Ramos (cell line): ENCODE results near the gene PFN4.
"Not testable (repeated sequence)": the region's sequence is repeated elsewhere in the genome, so short reads cannot be mapped to it uniquely, and the experiment has no call there.

Experiments used
- in situ Hi-C: fragments of 300-500 bp; cut with MboI; formaldehyde crosslinking; loops from one replicate; pipeline ENCODE4 v1.14.3; 2022; ENCODE audit warnings: low sequenced_read_pairs; ENCODE audit not compliant: unreplicated experiment

Gene PFN4, protein sequence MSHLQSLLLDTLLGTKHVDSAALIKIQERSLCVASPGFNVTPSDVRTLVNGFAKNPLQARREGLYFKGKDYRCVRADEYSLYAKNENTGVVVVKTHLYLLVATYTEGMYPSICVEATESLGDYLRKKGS

GRCh38 chr2:24123195-24123921, at the start of gene PFN4, which contains the start of gene FAM228B:
Gene PFN4, minus strand, starts transcription at chr2:24123334. Its CDS starts 799 bp downstream, at chr2:24122535.
Gene FAM228B, plus strand, starts transcription at chr2:24123469. Its CDS starts 893 bp downstream, at chr2:24124362.
- in situ Hi-C loops = no loop called here

DNA sequence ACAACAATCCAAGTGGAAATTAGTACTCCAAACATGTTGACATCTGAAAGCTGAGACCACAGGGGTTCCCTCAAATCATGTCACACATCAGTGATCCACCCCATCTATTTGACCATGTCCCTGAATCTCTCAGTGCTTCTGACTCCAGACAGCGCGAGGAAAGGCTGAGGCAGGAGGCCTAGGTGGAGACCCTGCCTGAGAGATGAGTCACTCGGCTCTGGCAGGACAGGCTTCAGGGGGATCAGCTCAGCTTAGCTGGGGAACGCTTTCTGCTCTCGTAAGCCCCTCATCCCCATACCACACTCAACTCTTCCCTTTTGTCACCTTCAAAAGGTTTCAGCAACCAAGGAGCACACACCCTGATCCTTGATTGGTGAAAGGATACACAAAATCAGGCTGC, 45.9 kb upstream of the PFN4 start:
- in situ Hi-C loops = loop anchor here (10.0 kb wide), 1 partner anchor 344 kb away; no protein-coding TSS in a partner anchor

GRCh38 chr2:24164416-24164973, 41.4 kb upstream of the PFN4 start:
- in situ Hi-C loops = loop anchor here (10.0 kb wide), 1 partner anchor 340 kb away; no protein-coding TSS in a partner anchor

DNA sequence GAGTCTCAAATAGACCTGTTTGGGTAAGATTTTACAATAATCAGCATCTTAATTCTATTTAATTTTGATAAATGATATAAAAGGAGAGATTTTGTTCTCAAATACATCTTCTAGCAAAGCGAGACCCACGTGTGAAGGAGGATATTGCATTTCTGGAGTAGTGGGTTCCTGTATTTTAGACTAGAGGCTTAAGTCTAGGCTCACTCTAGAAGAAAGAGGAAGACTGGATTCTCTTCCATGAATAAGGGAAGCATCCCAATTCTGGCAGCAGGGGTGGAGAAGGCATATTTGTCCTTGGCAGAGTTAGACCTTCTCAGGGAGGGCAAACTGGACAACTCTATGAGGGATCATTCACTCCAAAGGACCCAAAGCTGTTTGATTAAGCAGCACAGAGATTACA, 40.5 kb upstream of the PFN4 start:
- in situ Hi-C loops = loop anchor here (10.0 kb wide), 1 partner anchor 339 kb away; no protein-coding TSS in a partner anchor

DNA sequence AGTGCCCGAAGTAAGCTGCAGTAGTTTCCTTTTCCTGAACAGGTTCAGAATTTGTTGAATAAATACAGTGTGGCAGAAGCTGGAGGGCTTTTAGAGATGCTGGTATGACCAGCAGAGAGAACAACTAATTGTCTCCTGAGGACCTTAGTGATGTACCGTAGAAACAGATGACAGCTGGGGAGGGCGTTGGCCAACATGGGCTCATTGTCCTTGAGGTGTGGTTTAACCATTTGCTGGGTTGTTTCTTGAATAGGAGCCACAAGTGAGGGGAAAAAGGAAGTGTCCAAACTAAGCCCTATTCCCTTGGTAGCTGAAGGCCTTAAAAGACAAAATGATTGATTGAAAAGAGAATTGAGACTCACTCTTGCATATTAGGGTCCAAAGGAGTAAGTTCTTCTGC, 40.1 kb upstream of the PFN4 start:
- in situ Hi-C loops = loop anchor here (10.0 kb wide), 1 partner anchor 338 kb away; no protein-coding TSS in a partner anchor

DNA sequence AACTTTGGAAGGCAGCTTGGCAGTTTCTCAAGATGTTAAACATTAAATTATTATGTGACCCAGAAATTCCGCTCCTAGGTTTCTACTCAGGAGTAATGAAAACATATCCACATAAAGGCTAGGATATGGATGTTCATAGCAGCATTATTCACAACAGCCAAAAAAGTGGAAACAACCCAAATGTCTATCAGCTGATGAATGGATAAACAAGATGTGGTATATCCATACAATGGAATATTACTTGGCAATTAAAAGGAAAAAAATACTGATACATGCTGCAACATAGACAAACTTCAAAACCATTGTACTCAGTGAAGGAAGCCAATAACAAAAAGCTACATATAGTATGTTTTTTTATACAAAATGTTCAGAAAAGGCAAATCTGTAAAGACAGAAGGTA, 39.4 kb upstream of the PFN4 start:
- in situ Hi-C loops = loop anchor here (10.0 kb wide), 1 partner anchor 338 kb away; no protein-coding TSS in a partner anchor

GRCh38 chr2:24160761-24161160, 37.6 kb upstream of the PFN4 start:
- in situ Hi-C loops = loop anchor here (10.0 kb wide), 1 partner anchor 336 kb away; no protein-coding TSS in a partner anchor

- in situ Hi-C loops = loop anchor here (10.0 kb wide), 1 partner anchor 335 kb away; no protein-coding TSS in a partner anchor
These were observed 36.6 kb upstream of the PFN4 start for GRCh38 chr2:24159708-24160107.

DNA sequence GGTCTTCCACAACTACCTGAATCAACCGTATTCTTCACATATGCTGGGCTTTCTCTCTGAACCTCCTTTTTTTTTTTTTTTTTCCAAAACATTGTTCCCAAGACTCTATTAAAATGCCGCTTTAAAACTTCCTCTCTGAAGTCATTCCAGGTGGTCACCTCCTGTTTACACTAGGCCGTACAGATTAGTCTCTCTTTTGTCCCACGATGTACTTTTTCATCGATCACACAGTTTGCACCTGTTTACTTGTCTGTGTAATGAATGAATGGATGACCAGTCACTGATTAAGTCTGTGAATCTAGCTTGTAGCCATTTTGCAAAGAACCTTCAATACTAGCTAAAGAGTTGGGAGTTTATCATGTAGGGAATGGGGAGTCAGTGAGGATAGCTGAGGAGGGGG, 35.0 kb upstream of the PFN4 start:
- in situ Hi-C loops = no loop called here

GRCh38 chr2:24153478-24153877, 30.3 kb upstream of the PFN4 start:
- in situ Hi-C loops = no loop called here

DNA sequence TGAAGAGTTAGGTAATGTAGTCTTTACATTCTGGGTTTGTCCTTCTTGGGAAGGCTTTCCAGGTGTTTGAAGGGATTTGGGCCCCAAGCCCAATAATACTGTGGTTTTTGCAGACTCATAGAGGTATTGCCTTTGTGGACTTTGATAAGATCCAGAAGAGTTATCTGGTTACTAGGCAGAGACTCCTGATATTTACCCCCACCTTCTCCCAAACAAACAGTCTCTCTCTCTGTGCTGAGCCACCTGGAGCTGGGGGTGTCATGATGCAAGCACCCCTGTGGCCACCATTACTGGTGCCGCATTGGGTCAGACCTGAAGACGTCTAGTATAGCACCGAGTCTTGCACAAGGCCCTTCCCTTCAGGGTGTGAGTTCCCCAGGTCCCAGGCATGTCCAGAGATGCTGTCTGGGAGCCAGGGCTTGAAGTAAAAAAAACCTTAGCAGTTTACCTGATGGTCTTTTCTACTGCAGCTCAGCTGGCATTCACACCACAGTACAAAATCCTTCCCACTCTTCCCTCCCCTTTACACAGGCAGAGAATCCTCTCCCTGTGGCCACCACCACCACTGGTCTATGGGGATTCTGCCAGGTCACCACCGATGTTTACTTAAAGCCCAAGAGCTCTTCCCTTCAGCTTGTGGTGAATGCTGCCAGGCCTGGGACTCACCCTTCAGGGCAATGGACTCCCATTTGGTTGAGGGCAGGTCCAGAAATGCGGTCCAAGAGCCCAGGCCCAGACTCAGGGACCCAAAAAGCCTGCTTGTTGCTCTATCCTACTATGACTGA, 29.5 kb upstream of the PFN4 start:
- in situ Hi-C loops = no loop called here

DNA sequence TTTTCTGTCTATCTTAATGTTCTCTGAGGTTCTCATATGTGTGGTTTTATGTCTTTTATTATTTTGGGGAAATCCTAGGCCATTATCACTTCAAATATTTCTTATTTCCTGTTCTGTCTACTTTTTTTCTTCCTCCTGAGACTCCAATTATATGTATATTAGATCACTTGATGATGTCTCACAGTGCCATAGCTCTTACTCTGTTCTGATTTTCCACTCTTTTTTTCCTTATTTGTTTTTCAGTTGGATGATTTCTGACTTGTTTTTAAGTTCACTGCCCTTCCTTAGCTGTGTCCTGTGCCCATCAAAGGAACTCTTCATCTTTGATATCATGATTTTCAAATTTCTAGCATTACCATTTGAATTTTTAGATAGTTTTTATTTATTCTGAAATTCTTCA, 24.2 kb upstream of the PFN4 start:
- in situ Hi-C loops = no loop called here

- in situ Hi-C loops = not testable (repeated sequence)
These were observed 17.2 kb upstream of the PFN4 start for GRCh38 chr2:24140305-24140704.

GRCh38 chr2:24132543-24132942, 9.4 kb upstream of the PFN4 start:
- in situ Hi-C loops = no loop called here

DNA sequence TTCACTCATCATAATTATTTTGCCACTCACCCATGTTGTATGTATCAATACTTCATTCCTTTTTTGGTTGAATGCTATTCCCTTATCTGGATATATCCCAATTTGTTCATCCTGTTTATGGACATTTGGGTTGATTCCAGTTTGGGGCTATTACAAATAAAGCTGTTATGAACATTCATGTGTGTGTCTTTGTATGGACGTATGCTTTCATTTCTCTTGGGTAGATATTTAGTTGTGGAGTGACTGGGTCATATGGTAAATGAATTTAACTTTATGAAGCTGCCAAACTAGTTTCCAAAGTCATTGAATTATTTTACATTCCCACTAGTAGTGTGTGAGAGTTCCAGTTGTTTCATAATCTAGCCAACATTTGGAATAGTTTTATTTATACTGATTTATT, 2.8 kb upstream of the PFN4 start:
- in situ Hi-C loops = no loop called here

- in situ Hi-C loops = no loop called here
These were observed 917 bp upstream of the PFN4 start for GRCh38 chr2:24123922-24124580.

DNA sequence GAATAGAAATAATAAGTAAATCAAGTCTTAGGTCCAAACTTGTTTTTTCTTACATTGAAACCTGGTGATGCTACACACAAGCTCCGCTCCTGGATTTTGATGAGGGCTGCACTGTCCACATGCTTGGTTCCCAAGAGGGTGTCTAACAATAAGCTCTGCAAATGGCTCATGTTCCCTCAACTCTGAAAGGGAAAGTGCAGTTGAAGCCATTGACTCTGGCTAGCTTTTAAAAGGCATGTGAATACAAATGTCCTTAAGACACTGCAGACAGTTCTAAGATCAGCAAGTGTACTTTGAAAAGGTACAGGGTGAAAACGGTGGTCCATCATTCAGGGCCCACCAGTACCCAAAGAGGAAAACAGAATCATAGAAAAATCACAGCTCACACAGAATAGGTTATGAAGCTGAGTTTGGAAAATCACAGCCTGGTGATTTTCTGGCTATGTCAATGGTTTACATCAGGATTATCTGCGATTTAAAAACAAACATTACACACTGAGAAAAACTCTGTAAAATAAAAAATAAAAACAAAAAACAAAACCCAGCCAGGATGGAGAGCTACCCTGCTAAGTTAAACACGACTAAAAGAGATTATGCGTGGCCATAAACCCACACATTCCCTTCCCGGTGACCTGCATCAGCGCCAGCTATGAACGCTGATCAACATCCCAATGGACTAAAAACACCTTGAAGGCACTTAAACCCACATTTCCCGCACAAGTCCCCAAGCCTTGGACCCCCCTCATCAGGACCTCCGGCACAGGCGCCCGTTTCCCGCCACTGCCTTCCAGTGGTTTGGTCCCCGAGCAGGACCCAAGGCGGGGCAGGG, 554 bp downstream of the PFN4 start:
- in situ Hi-C loops = no loop called here

GRCh38 chr2:24121469-24121868, 1.7 kb downstream of the PFN4 start:
- in situ Hi-C loops = no loop called here

- in situ Hi-C loops = no loop called here
These were observed 2.1 kb downstream of the PFN4 start for GRCh38 chr2:24121066-24121465.
